Measurements from ENCODE around the gene FAHD1. TPM values are rescaled to one million over a fixed set of nuclear protein-coding genes. Genes with fewer than 3 reads are reported as not detected.
"Not testable (repeated sequence)": the region's sequence is repeated elsewhere in the genome, so short reads cannot be mapped to it uniquely, and the experiment has no call there.

Gene FAHD1
- total RNA-seq, 1 donor from 2014 or later, result 60.7 TPM

DNA sequence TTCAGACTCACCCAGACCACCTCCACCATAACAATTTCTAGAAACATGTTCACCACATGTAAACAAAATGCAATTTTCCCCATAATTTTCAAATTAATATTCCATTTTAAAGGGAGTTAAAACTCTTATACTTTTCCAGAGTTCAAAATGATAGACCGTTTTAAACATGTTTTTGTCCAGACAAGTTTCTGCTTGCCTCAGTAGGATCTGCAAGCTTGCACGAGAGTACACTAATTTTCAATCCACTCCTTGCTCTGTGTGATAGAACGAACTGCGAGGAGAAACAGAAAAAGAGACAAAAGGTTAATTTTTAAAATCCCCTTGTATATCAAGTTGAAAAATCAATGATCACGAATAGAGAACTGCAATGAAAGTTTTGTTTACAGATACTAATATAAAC lies 7.1 kb downstream of the FAHD1 start:
- DNase-seq (ENCODE audit: extremely low read depth, low read depth, low spot score), result no peak

DNA sequence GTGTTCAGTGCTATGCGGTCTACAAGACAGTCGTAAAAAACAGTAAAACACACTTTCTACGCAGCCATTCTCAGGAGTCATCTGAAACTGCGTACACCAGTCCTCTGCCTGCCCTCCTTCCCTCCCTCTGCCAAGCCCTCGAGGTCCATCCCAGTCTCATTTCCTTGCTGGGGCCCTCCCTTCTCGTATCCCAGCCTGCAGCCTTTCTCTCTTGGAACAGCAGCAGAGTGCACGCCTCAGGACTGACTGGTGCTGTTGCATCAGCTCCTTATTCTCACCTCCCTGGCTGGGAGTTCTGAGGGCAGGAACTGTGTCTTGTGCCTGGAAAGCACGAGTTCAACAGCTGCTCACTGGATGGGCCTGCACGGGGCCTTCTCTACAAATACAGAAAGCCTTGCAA lies 12.5 kb downstream of the FAHD1 start:
- no peak for DNase-seq (ENCODE audit: extremely low read depth, low read depth, low spot score)

DNA sequence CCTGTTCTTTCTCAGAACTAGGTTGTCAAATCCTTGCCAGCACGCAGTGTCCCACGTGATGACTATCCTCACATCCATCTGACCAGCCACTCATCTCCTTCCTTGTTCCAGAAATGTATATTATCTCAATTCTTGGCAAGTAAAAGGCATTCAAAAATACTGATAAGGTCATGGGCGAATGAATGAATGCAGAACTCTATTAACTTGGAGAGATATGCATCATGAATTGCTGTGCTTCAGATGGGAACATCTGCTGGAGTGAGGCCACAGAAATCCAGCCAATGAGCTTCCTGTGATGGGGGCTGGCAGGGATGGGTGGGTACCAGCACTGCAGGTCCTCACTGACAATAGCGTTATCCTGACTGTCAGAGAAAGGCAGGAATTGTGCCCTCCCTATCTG lies 19.0 kb downstream of the FAHD1 start:
- DNase-seq (ENCODE audit: extremely low read depth, low read depth, low spot score), result no peak

DNA sequence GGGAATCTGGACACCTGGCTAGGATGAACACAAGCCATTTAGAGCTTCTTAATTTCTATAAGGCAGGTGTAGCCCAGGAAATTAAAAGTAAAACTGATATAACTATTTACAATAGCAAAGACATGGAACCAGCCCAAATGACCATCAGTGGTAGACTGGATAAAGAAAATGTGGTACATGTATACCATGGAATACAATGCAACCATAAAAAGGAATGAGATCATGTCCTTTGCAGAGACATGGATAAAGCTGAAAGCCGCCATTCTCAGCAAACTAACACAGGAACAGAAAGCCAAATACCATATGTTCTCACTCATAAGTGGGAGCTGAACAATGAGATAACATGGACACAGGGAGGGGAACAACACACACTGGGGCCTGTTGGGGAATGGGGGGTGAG lies 19.4 kb downstream of the FAHD1 start:
- no peak for DNase-seq (ENCODE audit: extremely low read depth, low read depth, low spot score)

DNA sequence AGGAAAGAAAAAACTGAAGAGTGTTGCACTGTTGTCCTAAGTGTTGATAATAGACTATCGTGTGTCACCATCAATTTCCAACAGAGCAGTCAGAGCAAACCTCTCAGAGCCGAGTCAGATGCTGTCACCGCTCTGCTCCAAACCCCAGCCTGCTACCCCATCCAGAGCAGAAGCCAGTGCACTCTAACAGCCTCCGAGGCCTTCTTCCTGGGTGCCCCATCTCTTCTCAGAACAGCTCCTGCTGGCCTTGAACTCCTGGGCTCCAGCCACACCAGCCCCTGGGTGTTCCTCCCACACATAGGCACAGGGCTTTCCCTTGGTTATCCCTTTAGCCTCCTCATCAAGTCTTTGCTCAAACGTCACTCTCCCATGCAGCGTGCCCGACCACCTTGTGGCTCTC lies 24.0 kb downstream of the FAHD1 start:
- no peak for DNase-seq (ENCODE audit: extremely low read depth, low read depth, low spot score)

DNA sequence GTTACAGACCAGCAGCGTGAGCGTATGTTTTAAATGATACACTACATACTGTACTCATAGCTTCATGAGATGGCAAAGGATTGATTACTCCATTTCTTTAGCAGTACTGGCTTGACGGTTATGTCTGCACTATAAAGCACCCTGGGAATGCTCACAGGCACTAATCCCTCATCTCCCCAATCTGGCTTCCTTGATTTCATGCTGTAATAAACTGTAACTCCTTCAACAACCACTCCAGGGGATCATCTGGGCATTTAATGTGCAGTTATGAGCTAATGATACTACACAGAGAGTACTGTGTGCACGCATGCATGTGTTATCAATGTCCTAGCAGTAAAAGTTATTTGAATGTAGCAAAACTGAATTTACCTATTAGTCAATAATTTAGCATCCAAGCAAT lies 24.8 kb downstream of the FAHD1 start:
- DNase-seq (ENCODE audit: extremely low read depth, low read depth, low spot score), result no peak

DNA sequence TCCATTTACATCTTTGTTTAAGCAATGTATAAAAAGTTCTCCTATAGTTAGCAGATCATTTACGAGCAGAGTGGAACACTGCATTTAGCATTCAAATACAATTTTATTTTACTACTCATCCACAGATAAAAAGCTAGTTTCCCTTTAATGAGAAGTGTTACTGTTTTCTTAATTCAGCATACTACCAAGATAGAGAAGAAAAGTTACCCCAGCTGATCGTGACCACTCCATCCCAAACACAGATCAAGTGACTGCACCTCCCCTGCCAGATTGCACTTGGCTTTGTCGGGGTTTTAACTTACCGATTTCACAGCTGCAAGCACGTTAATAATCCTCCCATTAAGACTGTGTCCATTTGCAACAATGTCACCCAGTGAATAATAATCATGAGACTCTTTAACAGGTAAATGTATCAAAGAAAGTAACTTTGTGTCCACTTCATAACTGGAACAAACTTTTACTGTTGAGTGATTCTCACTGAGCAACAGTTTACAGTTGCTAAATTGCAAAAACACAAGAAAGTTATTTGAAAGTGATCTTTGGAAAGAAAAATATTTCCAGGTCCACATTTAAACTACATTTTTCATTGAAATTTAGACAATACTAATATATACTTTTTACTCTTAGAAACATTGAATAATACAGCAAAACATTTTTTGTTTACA lies 30.6 kb downstream of the FAHD1 start:
- DNase-seq (ENCODE audit: extremely low read depth, low read depth, low spot score), result no peak

DNA sequence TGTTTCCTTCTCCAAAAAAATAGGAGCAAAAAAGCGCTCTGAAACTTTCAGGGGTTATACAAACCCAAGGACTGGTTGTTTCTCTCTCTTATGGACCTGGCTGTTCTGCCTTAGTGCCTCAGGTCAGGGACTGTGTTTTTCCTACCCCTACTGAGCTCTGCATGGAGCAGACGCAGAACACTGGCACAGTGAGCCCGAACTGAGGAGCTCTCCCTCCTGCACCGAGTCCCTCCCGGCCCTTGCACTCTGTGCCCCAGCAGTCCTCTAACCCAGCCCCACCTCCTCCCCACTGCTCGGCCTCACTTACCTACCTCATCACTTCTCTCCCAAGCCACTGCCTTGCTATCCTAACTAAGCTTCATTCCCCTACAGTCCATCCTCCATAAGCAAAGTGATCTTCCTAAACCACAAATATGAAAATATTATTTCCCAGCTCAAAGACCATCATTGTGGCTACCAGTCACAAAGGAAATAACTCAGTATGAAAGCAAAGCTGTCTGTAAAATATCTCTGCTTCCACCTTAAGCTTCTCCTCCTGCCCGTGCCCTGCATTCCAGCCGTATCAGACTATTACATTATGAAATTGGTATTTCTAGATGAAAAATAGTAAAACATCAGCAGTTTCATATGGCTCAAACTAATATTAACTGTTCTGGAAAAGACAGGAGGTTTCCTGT lies 31.3 kb downstream of the FAHD1 start:
- DNase-seq (ENCODE audit: extremely low read depth, low read depth, low spot score), result no peak

DNA sequence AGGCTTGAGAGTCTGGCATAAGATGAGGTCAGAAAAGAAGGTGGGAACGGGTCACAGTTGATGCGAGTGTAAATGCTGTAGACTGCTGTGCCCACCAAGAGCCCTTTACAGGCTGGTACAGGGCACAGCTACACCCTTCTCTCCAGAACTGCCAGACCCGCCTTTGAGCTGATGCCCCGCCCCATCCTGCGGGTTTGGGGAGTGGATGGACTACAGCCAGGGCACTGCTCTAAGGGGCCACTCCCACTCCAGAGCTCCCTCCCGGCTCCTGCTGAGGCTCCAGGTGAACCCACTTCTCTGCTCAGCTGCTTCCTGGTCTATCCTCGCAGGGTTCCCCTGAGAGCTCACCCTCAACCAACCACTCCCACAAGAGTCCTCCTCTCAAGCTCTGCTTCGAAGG lies 32.6 kb downstream of the FAHD1 start:
- no peak for DNase-seq (ENCODE audit: extremely low read depth, low read depth, low spot score)

DNA sequence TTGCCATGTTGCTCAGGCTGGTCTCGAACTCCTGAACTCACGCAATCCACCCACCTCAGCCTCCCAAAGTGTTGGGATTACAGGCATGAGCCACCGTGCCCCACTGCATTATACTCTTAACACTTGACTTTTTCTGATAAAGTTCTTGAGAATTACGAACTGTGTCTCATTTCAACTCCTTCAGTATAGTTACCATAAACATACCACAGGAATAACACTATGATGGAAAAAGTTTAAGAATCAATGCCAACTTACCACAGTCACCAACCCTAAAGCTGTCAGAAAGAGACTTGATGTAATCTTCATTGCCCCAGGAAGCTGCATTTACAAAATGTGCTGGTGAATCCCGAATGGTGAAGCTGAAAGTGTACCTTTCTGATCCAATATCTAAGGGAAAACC lies 34.7 kb downstream of the FAHD1 start:
- no peak for DNase-seq (ENCODE audit: extremely low read depth, low read depth, low spot score)

DNA sequence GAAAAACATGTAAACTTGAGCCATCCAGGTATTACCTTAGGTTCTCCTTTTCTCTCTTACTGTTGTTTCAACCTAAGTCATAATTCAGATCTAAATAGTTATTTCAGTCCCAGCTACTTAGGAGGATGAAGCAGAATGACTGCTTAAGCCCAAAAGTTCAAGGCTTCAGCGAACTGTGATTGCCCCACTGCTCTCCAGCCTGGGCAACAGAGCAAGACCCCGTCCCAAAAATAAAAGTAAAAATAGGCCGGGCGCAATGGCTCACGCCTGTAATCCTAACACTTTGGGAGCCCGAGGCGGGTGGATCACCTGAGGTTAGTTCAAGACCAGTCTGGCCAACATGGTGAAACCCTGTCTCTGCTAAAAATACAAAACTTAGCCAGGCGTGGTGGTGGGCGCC lies 35.4 kb downstream of the FAHD1 start:
- no peak for DNase-seq (ENCODE audit: extremely low read depth, low read depth, low spot score)

DNA sequence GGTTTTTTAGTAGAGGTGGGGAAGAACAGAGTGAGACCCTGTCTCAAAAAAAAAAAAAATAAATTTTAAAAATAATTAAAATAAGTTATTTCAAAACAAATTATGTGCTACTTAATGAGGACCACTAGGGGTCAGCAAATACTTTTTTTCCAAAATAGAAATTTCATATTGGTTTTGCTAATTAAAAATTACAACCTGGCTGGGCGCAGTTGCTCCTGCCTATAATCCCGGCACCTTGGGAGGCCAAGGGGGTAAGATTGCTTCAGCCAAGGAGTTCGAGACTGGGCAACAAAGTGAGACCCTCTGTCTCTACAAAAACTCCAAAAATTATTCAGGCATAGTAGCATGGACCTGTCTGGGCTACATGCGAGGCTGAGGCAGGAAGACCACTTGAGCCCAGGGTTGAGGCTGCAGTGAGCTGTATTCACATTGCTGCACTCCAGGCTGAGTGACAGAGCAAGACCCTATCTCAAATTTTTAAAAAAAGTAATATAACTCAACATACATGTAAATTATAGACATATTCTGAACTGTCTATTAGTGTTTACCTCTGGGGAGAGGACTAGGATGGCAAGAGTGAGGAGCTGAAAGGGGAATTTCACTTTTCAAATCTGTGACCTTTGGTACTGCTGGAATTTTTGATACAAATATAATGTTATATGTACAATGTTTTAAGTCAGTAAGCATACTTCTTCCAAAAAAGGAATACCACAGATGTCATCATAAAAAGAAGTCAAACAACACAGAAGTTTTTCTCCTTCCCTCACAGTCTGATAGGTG lies 36.9 kb downstream of the FAHD1 start:
- DNase-seq (ENCODE audit: extremely low read depth, low read depth, low spot score), result no peak

DNA sequence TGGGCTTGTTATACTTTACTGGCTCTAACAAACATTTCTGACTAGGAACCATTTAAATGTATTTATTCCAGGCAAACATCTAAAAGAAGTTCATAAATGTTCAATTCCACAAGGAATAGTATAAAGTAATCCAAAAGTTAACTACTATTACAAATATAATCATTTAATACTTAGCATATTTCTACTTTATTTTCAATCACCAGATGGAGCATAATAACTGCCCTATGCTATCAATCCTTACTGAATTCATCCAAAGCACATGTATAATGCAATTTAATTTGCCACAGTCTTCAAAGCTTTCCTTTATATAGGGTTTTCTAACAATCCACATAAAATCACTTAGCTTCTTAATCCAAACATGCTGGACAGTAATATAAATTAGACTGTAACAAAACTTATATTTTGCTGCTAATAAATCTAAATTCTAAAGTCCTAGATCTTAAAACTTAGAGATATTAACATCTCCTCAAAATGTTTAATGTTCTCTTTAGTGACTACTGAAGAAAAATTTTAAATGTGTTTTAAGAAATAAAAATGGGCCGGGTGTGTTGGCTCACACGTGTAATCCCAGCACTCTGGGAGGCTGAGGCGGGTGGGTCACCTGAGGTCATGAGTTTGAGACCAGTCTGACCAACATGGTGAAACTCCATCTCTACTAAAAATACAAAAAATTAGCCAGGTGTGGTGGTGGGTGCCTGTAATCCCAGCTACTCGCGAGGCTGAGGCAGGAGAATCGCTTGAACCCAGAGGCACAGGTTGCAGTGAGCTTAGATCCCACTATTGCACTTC lies 39.1 kb downstream of the FAHD1 start:
- no peak for DNase-seq (ENCODE audit: extremely low read depth, low read depth, low spot score)

DNA sequence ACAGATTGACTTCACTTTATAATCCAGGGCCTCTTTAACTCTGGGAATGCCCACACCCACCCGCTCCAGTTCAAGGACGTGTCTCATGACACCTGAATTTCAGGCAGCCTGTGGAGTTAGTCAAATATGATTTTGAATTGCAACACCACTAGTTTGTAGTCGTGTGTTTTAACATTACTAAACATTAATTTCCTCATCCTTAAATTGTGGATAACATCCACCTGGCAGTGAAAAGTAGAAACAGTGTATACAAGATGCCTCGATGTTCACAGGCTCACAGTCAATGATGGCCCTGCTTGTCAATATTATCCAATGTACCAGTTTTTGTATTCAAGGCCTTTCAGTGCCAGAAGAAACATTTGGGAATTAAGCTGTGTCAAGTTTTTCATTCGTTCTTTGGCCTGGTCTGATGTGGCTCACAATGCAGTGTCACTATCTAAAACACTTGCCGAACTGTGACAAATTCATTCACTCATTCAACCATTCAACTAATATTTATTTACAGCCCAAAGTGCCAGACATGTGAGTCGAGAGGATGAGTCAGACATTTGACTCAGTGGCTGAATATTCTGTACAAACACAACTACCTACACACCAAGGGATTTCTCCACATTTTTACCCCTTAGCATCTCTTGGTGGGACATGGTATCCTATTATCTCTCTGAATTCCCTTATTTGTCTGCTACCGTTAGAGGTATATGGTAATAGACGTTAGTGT lies 43.5 kb downstream of the FAHD1 start:
- no peak for DNase-seq (ENCODE audit: extremely low read depth, low read depth, low spot score)

DNA sequence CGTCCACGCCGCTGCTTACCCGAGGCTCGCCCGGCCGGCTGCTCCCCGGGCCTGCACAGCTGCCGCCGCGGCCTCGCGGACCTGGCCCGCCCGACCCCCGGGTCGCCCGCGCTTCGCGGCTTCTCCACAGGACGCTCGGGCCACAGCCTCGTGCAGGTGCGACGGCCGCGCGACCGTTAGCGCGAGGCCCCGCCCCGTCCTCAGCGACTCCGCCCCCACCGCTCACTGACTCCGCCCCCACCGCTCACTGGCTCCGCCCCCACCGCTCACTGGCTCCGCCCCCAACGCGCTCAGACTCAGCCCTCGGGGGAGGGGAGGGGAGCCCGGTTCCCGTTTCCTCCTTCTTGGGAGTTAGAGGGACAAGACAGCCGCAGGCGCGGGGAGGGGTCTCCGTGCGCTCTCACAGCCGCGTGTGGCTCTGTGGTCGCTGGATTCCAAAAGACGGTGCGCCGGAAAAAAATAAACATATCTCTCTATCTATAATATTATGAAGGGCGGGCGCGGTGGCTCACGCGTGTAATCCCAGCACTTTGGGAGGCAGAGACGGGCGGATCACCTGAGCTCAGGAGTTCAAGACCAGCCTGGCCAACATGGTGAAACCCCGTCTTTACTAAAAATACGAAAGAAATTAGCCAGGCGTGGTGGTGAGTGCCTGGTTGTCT lies 45.1 kb downstream of the FAHD1 start, which contains the start of gene MEIOB:
TSS of gene MEIOB (minus strand) at position 191 of the 662 bp plus-strand sequence. CDS start 3,989 bp downstream, outside the sequence.
- no peak for DNase-seq (ENCODE audit: extremely low read depth, low read depth, low spot score)

DNA sequence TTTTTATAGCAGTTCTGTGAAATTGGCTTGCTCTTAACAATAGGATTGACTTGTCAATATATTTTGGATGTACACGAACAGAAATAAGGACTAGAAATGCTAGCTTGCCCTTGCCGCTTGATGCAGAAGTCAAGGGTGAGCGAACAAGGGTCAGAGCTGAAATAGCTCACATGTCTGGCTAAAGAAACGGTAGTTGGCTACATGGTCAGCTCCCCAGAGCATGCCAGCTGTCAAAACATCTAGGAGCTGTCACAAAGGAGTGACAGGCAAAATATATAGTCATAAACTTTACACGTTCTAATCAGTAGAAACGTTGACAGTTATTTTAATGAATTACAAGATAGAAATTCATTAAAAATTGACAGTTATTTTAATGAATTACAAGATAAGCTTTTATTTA lies 47.8 kb downstream of the FAHD1 start:
- DNase-seq (ENCODE audit: extremely low read depth, low read depth, low spot score), result no peak

DNA sequence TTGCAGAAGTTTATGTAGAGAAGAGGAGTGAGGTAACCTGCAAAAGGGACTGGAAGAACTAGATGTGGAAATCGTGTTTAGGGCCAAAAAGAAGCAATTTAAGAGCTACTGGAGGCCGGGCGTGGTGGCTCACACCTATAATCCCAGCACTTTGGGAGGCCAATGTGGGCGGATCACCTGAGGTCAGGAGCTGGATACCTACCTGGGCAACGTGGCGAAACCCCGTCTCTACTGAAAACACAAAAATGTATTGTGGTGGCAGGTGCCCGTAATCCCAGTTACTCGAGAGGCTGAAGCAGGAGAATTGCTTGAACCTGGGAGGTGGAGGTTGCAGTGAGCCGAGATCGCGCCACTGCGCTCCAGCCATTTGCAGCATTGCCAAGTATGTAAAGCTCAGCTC lies 49.1 kb downstream of the FAHD1 start:
- DNase-seq (ENCODE audit: extremely low read depth, low read depth, low spot score), result not testable (repeated sequence)

DNA sequence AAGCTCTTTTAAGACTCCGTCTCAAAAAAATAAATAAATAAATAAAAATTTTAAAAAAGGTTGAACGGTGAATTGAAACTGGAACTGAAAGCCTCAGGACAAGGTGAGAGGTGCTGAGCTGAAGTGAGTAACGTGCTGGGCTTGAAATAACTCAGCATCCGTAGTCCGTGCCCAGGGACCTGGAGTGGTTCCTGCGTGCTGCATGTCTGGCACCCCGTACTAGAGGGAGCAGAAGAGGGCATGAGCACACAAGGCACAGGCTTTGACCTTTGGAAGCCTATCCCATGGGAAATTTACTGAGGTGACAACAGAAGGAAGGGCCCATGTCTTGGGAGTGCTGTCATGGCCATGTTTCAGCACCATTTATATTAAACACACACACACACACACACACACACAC lies 49.5 kb downstream of the FAHD1 start:
- DNase-seq (ENCODE audit: extremely low read depth, low read depth, low spot score), result no peak

DNA sequence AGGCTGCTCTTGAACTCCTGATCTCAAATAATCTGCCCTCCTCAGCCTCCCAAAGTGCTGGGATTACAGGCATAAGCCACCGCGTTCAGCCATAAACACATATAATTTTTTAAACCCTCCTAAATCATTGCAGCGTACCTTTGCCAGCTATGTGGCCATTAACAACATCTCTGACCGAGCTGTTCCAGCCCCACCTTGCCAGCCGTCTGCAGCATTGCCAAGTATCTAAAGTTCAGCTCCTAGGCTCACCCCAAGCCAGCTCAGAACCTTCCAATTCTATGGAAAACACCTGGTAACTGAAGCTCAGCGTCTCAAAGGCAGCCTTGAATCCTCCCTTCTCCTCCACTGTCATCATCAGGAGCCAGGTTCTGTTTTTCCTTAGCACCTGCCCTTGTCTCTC lies 50.1 kb downstream of the FAHD1 start:
- no peak for DNase-seq (ENCODE audit: extremely low read depth, low read depth, low spot score)

DNA sequence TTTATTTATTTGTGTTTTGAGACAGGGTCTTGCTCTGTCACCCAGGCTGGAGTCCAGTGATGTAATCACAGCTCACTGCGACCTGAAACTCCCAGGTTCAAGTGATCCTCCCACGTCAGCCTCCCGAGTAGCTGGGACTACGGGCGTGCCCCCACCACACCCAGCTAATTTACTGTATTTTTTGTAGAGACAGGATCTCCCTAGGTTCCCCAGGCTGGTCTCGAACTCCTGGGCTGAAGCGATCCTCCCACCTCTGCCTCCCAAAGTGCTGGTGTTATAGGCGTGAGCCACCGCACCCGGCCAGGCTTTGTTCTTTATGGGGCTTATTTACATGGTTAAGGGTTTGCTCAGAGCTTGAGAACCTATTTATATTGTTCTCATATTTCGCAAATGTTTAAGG lies 50.8 kb downstream of the FAHD1 start:
- DNase-seq (ENCODE audit: extremely low read depth, low read depth, low spot score), result no peak

Data from glomerular endothelial cell (primary cell).